ENCODE measurements around the gene CFAP77. TPM values are rescaled to one million over a fixed set of nuclear protein-coding genes. Genes with fewer than 3 reads are reported as not detected.

CFAP77 gene
- total RNA-seq, 1 donor from 2014 or later: 0.36 TPM

GRCh38 chr9:132494857-132495256, 84.8 kb downstream of the CFAP77 start:
- Histone ChIP-seq H3K79me2 (ENCODE audit: insufficient read depth, low read length) (no peaks in the 10 kb centered on the region), H3K27me3 (ENCODE audit: insufficient read depth, low read length) (peaks cover 5% of the 10 kb centered on the region), H3K4me2 (ENCODE audit: low read length) (no peak overlapping the region), H3K4me3 (ENCODE audit: insufficient read depth, low read depth, low read length) (no peak overlapping the region), H3K9me3 (ENCODE audit: insufficient read depth, low read depth, low read length) (no peaks in the 10 kb centered on the region), H3K9ac (ENCODE audit: low read length) (no peak overlapping the region), H4K20me1 (ENCODE audit: insufficient read depth, low read length) (no peaks in the 10 kb centered on the region), H2AFZ (ENCODE audit: low read depth, low read length) (no peak overlapping the region), H3K36me3 (ENCODE audit: insufficient read depth, low read length) (no peaks in the 10 kb centered on the region), H3K27ac (ENCODE audit: low read depth, low read length) (no peak overlapping the region), H3K4me1 (ENCODE audit: insufficient read depth, low read length) (no peaks in the 10 kb centered on the region)
- Mint-ChIP-seq H3K27me3 (ENCODE audit: low read depth, unreplicated experiment) (peaks cover 37% of the 10 kb centered on the region), H3K36me3 (ENCODE audit: low read depth, unreplicated experiment) (peaks cover 3% of the 10 kb centered on the region), H3K4me3 (ENCODE audit: unreplicated experiment) (no peak overlapping the region), H3K4me1 (ENCODE audit: low read depth, unreplicated experiment) (no peaks in the 10 kb centered on the region), H3K27ac (ENCODE audit: unreplicated experiment) (no peak overlapping the region), H3K9me3 (ENCODE audit: unreplicated experiment) (peaks cover 18% of the 10 kb centered on the region)
- DNase-seq (ENCODE audit: low read depth): no peak
- no peak for FAIRE-seq
- TF ChIP-seq EZH2 (IDR thresholded peaks at IDR 0.05; ENCODE audit: insufficient read depth, low read length) (no peak), CTCF (IDR thresholded peaks at IDR 0.05; ENCODE audit: insufficient read depth, low read depth, low read length) (no peak)

- FAIRE-seq: no peak
- Histone ChIP-seq H3K4me1 (ENCODE audit: insufficient read depth, low read length) (no peaks in the 10 kb centered on the region), H4K20me1 (ENCODE audit: insufficient read depth, low read length) (no peaks in the 10 kb centered on the region), H3K9me3 (ENCODE audit: insufficient read depth, low read depth, low read length) (no peaks in the 10 kb centered on the region), H3K9ac (ENCODE audit: low read length) (no peak overlapping the region), H3K4me2 (ENCODE audit: low read length) (no peak overlapping the region), H3K4me3 (ENCODE audit: insufficient read depth, low read depth, low read length) (no peak overlapping the region), H3K27ac (ENCODE audit: low read depth, low read length) (no peak overlapping the region), H2AFZ (ENCODE audit: low read depth, low read length) (no peak overlapping the region), H3K79me2 (ENCODE audit: insufficient read depth, low read length) (no peaks in the 10 kb centered on the region), H3K27me3 (ENCODE audit: insufficient read depth, low read length) (peaks cover 9% of the 10 kb centered on the region), H3K36me3 (ENCODE audit: insufficient read depth, low read length) (no peaks in the 10 kb centered on the region)
- no peak for DNase-seq (ENCODE audit: low read depth)
- TF ChIP-seq CTCF (IDR thresholded peaks at IDR 0.05; ENCODE audit: insufficient read depth, low read depth, low read length) (no peak), EZH2 (IDR thresholded peaks at IDR 0.05; ENCODE audit: insufficient read depth, low read length) (no peak)
- no peaks in the 10 kb centered on the region for H3K4me1 Mint-ChIP-seq (ENCODE audit: low read depth, unreplicated experiment)
- H3K27ac Mint-ChIP-seq (ENCODE audit: unreplicated experiment): no peak overlapping the region
- H3K27me3 Mint-ChIP-seq (ENCODE audit: low read depth, unreplicated experiment): peaks cover 31% of the 10 kb centered on the region
- peaks cover 15% of the 10 kb centered on the region for H3K9me3 Mint-ChIP-seq (ENCODE audit: unreplicated experiment)
- H3K36me3 Mint-ChIP-seq (ENCODE audit: low read depth, unreplicated experiment): peaks cover 3% of the 10 kb centered on the region
- no peak overlapping the region for H3K4me3 Mint-ChIP-seq (ENCODE audit: unreplicated experiment)
Measured at GRCh38 chr9:132497731-132498130, 87.7 kb downstream of the CFAP77 start.

- Histone ChIP-seq H3K79me2 (ENCODE audit: insufficient read depth, low read length) (no peaks in the 10 kb centered on the region), H3K27ac (ENCODE audit: low read depth, low read length) (no peak overlapping the region), H3K27me3 (ENCODE audit: insufficient read depth, low read length) (peaks cover 11% of the 10 kb centered on the region), H3K4me3 (ENCODE audit: insufficient read depth, low read depth, low read length) (no peak overlapping the region), H3K9ac (ENCODE audit: low read length) (no peak overlapping the region), H3K4me1 (ENCODE audit: insufficient read depth, low read length) (no peaks in the 10 kb centered on the region), H4K20me1 (ENCODE audit: insufficient read depth, low read length) (no peaks in the 10 kb centered on the region), H3K9me3 (ENCODE audit: insufficient read depth, low read depth, low read length) (no peaks in the 10 kb centered on the region), H3K4me2 (ENCODE audit: low read length) (no peak overlapping the region), H2AFZ (ENCODE audit: low read depth, low read length) (no peak overlapping the region), H3K36me3 (ENCODE audit: insufficient read depth, low read length) (no peaks in the 10 kb centered on the region)
- Mint-ChIP-seq H3K9me3 (ENCODE audit: unreplicated experiment) (peaks cover 10% of the 10 kb centered on the region), H3K27ac (ENCODE audit: unreplicated experiment) (no peak overlapping the region), H3K27me3 (ENCODE audit: low read depth, unreplicated experiment) (peaks cover 36% of the 10 kb centered on the region), H3K36me3 (ENCODE audit: low read depth, unreplicated experiment) (no peaks in the 10 kb centered on the region), H3K4me1 (ENCODE audit: low read depth, unreplicated experiment) (no peaks in the 10 kb centered on the region), H3K4me3 (ENCODE audit: unreplicated experiment) (no peak overlapping the region)
- DNase-seq (ENCODE audit: low read depth) (no peak), FAIRE-seq (no peak)
- no peak for TF ChIP-seq CTCF (IDR thresholded peaks at IDR 0.05; ENCODE audit: insufficient read depth, low read depth, low read length)
- TF ChIP-seq EZH2 (IDR thresholded peaks at IDR 0.05; ENCODE audit: insufficient read depth, low read length): no peak
Measured at GRCh38 chr9:132498531-132499210, 88.7 kb downstream of the CFAP77 start.
